Lower lobe of right lung (tissue), 2 donors: ENCODE measurements around the gene CNP. TPM values are rescaled to one million over a fixed set of nuclear protein-coding genes. Genes with fewer than 3 reads are reported as not detected.
A peak's percentile ranks its signal among the peaks of the same experiment; 100 is the strongest.

ENCODE experiments used
- ATAC-seq, 2 donors: fragments of 200-7000 bp; cut with Tn5 transposase; one replicate each; pipeline ENCODE4 v1.9.1; 2020 to 2022; ENCODE audit warnings: mild to moderate bottlenecking in 2 of 2, moderate library complexity in 2 of 2
- DNase-seq: peaks from one replicate; pipeline ENCODE4 v3.0.0-alpha.2; 2020
- H3K27ac ChIP-seq: fragments of 200-600 bp; one replicate; pipeline ENCODE4 v1.8.0; 2022
- H3K27me3 ChIP-seq: fragments of 200-600 bp; one replicate; pipeline ENCODE4 v1.8.0; 2022; ENCODE audit warnings: low read depth
- H3K36me3 ChIP-seq: fragments of 200-600 bp; one replicate; pipeline ENCODE4 v1.8.0; 2022; ENCODE audit warnings: mild to moderate bottlenecking
- H3K4me1 ChIP-seq: fragments of 200-600 bp; one replicate; pipeline ENCODE4 v1.8.0; 2022
- H3K4me3 ChIP-seq: fragments of 200-600 bp; one replicate; pipeline ENCODE4 v1.8.0; 2022; ENCODE audit warnings: mild to moderate bottlenecking
- H3K9me3 ChIP-seq: fragments of 200-600 bp; one replicate; pipeline ENCODE4 v1.8.0; 2022
- CTCF ChIP-seq: fragments of 200-600 bp; IDR thresholded peaks from one replicate; pipeline ENCODE4 v1.8.0; 2022; ENCODE audit warnings: antibody characterized with exemption, mild to moderate bottlenecking
- intact Hi-C: fragments of 100-400 bp; cut with DNase I; formaldehyde crosslinking; loops from one replicate; pipeline ENCODE4 v1.11.0; 2022
- total RNA-seq: library from RNA; stranded (reverse); fragmentation: NEBNext Ultra II Directional; extraction: Animal tissue kit (Norgen Biotek cat#: 25700); gene quantifications from one replicate; pipeline ENCODE4 v1.2.1, GENCODE V29; 2021
- donor health status: DM: no; HTN: yes; CAD: no; lungs with severe emphysema.

CNP gene
- total RNA-seq, 1 donor from 2014 or later: 46.3 TPM

DNA sequence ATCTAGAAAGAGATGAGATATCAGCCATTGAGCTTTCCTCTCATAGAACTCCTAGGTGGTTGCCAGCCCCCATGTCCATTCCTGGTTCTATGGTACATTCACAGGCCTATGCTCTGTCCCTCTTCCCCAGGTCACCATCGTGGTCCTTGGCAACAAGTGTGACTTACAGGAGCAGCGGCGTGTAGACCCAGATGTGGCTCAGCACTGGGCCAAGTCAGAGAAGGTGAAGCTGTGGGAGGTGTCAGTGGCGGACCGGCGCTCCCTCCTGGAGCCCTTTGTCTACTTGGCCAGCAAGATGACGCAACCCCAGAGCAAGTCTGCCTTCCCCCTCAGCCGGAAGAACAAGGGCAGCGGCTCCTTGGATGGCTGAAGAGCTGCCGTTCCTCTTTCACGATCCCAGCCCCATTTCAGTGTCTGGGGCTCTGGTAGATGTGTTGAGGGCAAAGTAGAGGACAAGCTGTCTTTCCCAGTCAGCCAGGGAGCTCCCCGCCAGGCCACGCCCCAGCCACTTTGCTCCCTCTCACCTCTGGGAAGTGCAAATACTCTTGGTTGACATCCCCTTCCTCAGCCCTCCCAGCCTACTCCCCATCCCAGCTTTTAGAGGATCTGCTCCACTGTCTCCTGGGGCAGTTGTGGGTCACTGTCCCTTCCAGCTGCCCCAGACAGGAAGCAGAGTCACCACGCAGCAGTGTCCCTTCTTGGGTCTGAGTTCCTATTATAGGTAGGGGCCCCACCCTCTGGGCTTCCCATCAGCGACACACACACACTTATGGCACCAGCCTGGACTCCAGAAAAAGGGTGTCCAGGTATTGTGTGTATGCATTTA lies 57.1 kb downstream of the CNP start:
- Histone ChIP-seq H3K4me1 (peaks cover 45% of the 10 kb centered on the region), H3K9me3 (no peaks in the 10 kb centered on the region), H3K27me3 (no peaks in the 10 kb centered on the region), H3K36me3 (peaks cover 31% of the 10 kb centered on the region), H3K27ac (peak overlapping the region; percentile 67), H3K4me3 (no peak overlapping the region)
- ATAC-seq (peak; percentile 29 to 39), DNase-seq (peak; percentile 83)
- intact Hi-C loops: no loop called here
- no peak for TF ChIP-seq CTCF

DNA sequence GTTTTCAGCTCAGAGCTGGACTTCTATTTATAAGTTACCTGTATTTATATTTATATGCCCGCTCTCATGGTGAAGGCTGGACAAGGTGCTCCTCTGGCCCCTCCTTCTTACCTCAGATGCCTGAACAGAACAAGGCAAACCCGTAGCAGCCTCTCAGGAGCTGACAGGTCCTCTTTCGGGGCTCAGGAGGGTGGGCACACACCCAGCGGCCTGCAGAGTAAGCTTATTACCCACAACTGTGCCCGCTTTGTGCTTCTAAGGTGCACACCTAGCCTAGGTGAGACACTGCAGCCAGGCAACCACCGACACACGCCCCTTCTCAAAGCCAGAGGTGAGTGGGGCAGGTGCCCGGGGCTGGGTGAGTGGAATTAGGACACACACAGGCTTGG lies 58.6 kb downstream of the CNP start:
- intact Hi-C loops: no loop called here
- ATAC-seq: no peak
- peaks cover 31% of the 10 kb centered on the region for H3K36me3 ChIP-seq
- H3K9me3 ChIP-seq: no peaks in the 10 kb centered on the region
- no peak for DNase-seq
- H3K27ac ChIP-seq: peak overlapping the region; percentile 67
- no peaks in the 10 kb centered on the region for H3K27me3 ChIP-seq
- H3K4me1 ChIP-seq: peaks cover 45% of the 10 kb centered on the region
- no peak overlapping the region for H3K4me3 ChIP-seq
- no peak for TF ChIP-seq CTCF

GRCh38 chr17:42025936-42026335 lies 59.3 kb downstream of the CNP start:
- no peaks in the 10 kb centered on the region for H3K27me3 ChIP-seq
- no peak for TF ChIP-seq CTCF
- H3K27ac ChIP-seq: no peak overlapping the region
- H3K36me3 ChIP-seq: peaks cover 31% of the 10 kb centered on the region
- H3K9me3 ChIP-seq: no peaks in the 10 kb centered on the region
- H3K4me3 ChIP-seq: no peak overlapping the region
- peaks cover 39% of the 10 kb centered on the region for H3K4me1 ChIP-seq
- intact Hi-C loops: no loop called here
- no peak for ATAC-seq
- no peak for DNase-seq

- ATAC-seq (no peak), DNase-seq (no peak)
- no peak overlapping the region for H3K27ac ChIP-seq
- no peaks in the 10 kb centered on the region for H3K9me3 ChIP-seq
- peaks cover 25% of the 10 kb centered on the region for H3K36me3 ChIP-seq
- peaks cover 29% of the 10 kb centered on the region for H3K4me1 ChIP-seq
- no peaks in the 10 kb centered on the region for H3K27me3 ChIP-seq
- TF ChIP-seq CTCF: no peak
- intact Hi-C loops: no loop called here
- no peak overlapping the region for H3K4me3 ChIP-seq
These were observed 60.4 kb downstream of the CNP start for GRCh38 chr17:42026857-42027589.

Other genes starting within 250 kb of the CNP start
- gene HAP1, start 232.2 kb upstream of the CNP start, total RNA-seq: 0.62 TPM
- 92.5 TPM for gene JUP, start 180.1 kb upstream of the CNP start, total RNA-seq
- gene P3H4, start 154.8 kb upstream of the CNP start, total RNA-seq: 9.2 TPM
- gene FKBP10, start 153.8 kb upstream of the CNP start, total RNA-seq: 27.4 TPM
- 32.0 TPM for gene NT5C3B, start 130.6 kb upstream of the CNP start, total RNA-seq
- 0.50 TPM for gene KLHL10, start 129.0 kb upstream of the CNP start, total RNA-seq
- 12.3 TPM for gene KLHL11, start 101.4 kb upstream of the CNP start, total RNA-seq
- 105 TPM for gene ACLY, start 47.8 kb upstream of the CNP start, total RNA-seq
- gene ODAD4, start 36.2 kb upstream of the CNP start, total RNA-seq: 5.4 TPM
- 82.0 TPM for gene DNAJC7, start 50.6 kb downstream of the CNP start, total RNA-seq
- 27.1 TPM for gene NKIRAS2, start 53.3 kb downstream of the CNP start, total RNA-seq
- 0.89 TPM for gene C17orf113, start 83.8 kb downstream of the CNP start, total RNA-seq
- gene ZNF385C, start 131.7 kb downstream of the CNP start, total RNA-seq: 1.2 TPM
- 40.4 TPM for gene DHX58, start 145.9 kb downstream of the CNP start, total RNA-seq
- 41.6 TPM for gene KAT2A, start 154.6 kb downstream of the CNP start, total RNA-seq
- not detected for gene HSPB9, start 156.0 kb downstream of the CNP start, total RNA-seq
- 153 TPM for gene RAB5C, start 188.2 kb downstream of the CNP start, total RNA-seq
- 0.09 TPM for gene KCNH4, start 214.3 kb downstream of the CNP start, total RNA-seq
- not detected for gene HCRT, start 218.7 kb downstream of the CNP start, total RNA-seq
- gene GHDC, start 227.7 kb downstream of the CNP start, total RNA-seq: 33.4 TPM